Measurements from ENCODE around the gene DDX24. TPM values are rescaled to one million over a fixed set of nuclear protein-coding genes. Genes with fewer than 3 reads are reported as not detected.

DDX24 gene
- polyA plus RNA-seq, 3 donors = 51.2 to 68.0 (median 53.8) TPM

DNA sequence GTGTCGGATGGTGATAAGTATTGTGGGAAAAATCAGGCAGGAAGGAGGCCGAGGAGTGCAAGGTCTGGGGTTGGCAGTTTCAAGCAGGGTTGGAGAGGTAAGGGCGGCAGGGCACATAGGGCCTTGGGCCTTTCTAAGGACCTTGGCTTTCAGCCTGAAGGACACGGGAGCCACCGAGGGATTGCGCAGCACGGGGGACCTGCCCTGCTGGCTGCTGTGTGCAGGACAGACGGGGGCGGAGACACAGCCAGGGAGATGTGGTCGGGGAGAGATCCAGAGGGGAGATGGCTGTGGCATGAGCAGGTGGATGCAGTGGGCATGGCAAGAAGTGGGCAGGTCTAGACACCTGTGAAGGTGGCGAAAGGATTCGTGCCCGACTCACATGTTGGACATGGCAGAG lies 40.2 kb downstream of the DDX24 start:
- Mint-ChIP-seq H3K27ac (no peak overlapping the region), H3K9me3 (no peaks in the 10 kb centered on the region), H3K4me1 (no peaks in the 10 kb centered on the region), H3K36me3 (peaks cover 23 to 25% of the 10 kb centered on the region in 2 donors), H3K4me3 (no peak overlapping the region), H3K27me3 (ENCODE audit: low read depth in 3 of 3) (peaks cover 0 to 1% (median 0%) of the 10 kb centered on the region in 3 donors)
- Histone ChIP-seq H3K4me1 (ENCODE audit: control insufficient read depth in 1 of 2, insufficient read depth in 2 of 2, low read length in 2 of 2) (no peaks in the 10 kb centered on the region), H3K4me2 (replicated peaks; ENCODE audit: extremely low read depth, low read length, poor library complexity, severe bottlenecking) (no peak overlapping the region), H3K9me3 (replicated peaks in 1 of 2; ENCODE audit: control insufficient read depth in 1 of 2, insufficient read depth in 1 of 2, low read length in 2 of 2) (no peaks in the 10 kb centered on the region), H3K4me3 (replicated peaks in 1 of 3; ENCODE audit: low read depth in 2 of 3, low read length in 3 of 3) (no peak overlapping the region), H4K20me1 (ENCODE audit: insufficient read depth, low read length) (no peaks in the 10 kb centered on the region), H3K79me2 (ENCODE audit: insufficient read depth, low read length) (no peaks in the 10 kb centered on the region), H2AFZ (ENCODE audit: insufficient read depth, low read depth, low read length, poor library complexity, severe bottlenecking) (no peak overlapping the region), H3K36me3 (replicated peaks in 1 of 2; ENCODE audit: control insufficient read depth in 1 of 2, insufficient read depth in 2 of 2, low read length in 2 of 2) (peaks cover 3 to 22% of the 10 kb centered on the region in 2 donors), H3K27me3 (ENCODE audit: control insufficient read depth in 2 of 2, insufficient read depth in 2 of 2, low read length in 2 of 2) (no peaks in the 10 kb centered on the region), H3K9ac (ENCODE audit: insufficient read depth, low read length, poor library complexity, severe bottlenecking) (no peak overlapping the region), H3K27ac (ENCODE audit: low read depth in 1 of 2, low read length in 2 of 2) (no peak overlapping the region)
- TF ChIP-seq, protein P1, sequence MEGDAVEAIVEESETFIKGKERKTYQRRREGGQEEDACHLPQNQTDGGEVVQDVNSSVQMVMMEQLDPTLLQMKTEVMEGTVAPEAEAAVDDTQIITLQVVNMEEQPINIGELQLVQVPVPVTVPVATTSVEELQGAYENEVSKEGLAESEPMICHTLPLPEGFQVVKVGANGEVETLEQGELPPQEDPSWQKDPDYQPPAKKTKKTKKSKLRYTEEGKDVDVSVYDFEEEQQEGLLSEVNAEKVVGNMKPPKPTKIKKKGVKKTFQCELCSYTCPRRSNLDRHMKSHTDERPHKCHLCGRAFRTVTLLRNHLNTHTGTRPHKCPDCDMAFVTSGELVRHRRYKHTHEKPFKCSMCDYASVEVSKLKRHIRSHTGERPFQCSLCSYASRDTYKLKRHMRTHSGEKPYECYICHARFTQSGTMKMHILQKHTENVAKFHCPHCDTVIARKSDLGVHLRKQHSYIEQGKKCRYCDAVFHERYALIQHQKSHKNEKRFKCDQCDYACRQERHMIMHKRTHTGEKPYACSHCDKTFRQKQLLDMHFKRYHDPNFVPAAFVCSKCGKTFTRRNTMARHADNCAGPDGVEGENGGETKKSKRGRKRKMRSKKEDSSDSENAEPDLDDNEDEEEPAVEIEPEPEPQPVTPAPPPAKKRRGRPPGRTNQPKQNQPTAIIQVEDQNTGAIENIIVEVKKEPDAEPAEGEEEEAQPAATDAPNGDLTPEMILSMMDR (IDR thresholded peaks at IDR 0.05) = no peak
- WGBS (ENCODE audit: insufficient coverage) = 93% methylated on average over 13 of the region's 13 CpGs
- intact Hi-C loops (cut with micrococcal nuclease) = no loop called here
- DNase-seq = no peak

DNA sequence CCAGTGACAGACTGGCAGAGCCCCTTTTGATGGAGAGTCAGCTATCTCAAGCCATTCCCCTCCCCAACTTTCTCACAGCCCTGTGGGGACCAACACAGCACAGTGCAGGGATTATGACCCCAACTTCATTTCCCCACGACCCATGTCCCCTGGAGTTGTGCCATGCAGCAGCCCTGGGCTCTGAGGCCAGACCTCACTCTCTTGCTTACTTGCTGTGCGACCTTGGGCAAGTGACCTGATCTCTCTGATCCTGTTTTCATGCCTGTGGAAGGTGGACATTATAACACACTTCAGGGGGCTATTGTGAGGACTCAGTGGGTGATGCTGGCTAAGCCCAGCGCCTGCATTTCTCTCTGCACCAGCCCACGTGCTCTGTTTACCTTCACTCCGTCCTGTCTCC lies 40.8 kb downstream of the DDX24 start:
- Histone ChIP-seq H3K4me2 (replicated peaks; ENCODE audit: extremely low read depth, low read length, poor library complexity, severe bottlenecking) (no peak overlapping the region), H3K27me3 (ENCODE audit: control insufficient read depth in 2 of 2, insufficient read depth in 2 of 2, low read length in 2 of 2) (no peaks in the 10 kb centered on the region), H3K4me1 (ENCODE audit: control insufficient read depth in 1 of 2, insufficient read depth in 2 of 2, low read length in 2 of 2) (no peaks in the 10 kb centered on the region), H3K79me2 (ENCODE audit: insufficient read depth, low read length) (no peaks in the 10 kb centered on the region), H3K9ac (ENCODE audit: insufficient read depth, low read length, poor library complexity, severe bottlenecking) (no peak overlapping the region), H3K9me3 (replicated peaks in 1 of 2; ENCODE audit: control insufficient read depth in 1 of 2, insufficient read depth in 1 of 2, low read length in 2 of 2) (no peaks in the 10 kb centered on the region), H3K4me3 (replicated peaks in 1 of 3; ENCODE audit: low read depth in 2 of 3, low read length in 3 of 3) (no peak overlapping the region), H4K20me1 (ENCODE audit: insufficient read depth, low read length) (no peaks in the 10 kb centered on the region), H2AFZ (ENCODE audit: insufficient read depth, low read depth, low read length, poor library complexity, severe bottlenecking) (no peak overlapping the region), H3K27ac (ENCODE audit: low read depth in 1 of 2, low read length in 2 of 2) (no peak overlapping the region), H3K36me3 (replicated peaks in 1 of 2; ENCODE audit: control insufficient read depth in 1 of 2, insufficient read depth in 2 of 2, low read length in 2 of 2) (peaks cover 0 to 17% of the 10 kb centered on the region in 2 donors)
- no peak for DNase-seq
- H3K27me3 Mint-ChIP-seq (ENCODE audit: low read depth in 3 of 3) = peaks cover 0 to 1% (median 0%) of the 10 kb centered on the region in 3 donors
- intact Hi-C loops (cut with micrococcal nuclease) = no loop called here
- no peaks in the 10 kb centered on the region for H3K4me1 Mint-ChIP-seq
- H3K4me3 Mint-ChIP-seq = no peak overlapping the region
- H3K9me3 Mint-ChIP-seq = no peaks in the 10 kb centered on the region
- TF ChIP-seq, protein P1 (IDR thresholded peaks at IDR 0.05) = no peak
- WGBS (ENCODE audit: insufficient coverage) = 84% methylated on average over 2 of the region's 5 CpGs
- H3K36me3 Mint-ChIP-seq = peaks cover 18 to 20% of the 10 kb centered on the region in 2 donors
- H3K27ac Mint-ChIP-seq = no peak overlapping the region

Data from CD14-positive monocyte (primary cell).